Gastroesophageal sphincter (tissue), 2 donors: ENCODE data around the gene MPDU1.

Experiments used
- EP300 ChIP-seq: sonication (generic); formaldehyde crosslinking; IDR thresholded peaks from one replicate; pipeline ENCODE4 v1.6.1; 2017; ENCODE audit warnings: antibody characterized with exemption, mild to moderate bottlenecking
- POLR2A ChIP-seq, 2 donors: fragments of 450-650 bp; IDR thresholded peaks; one replicate each; pipeline ENCODE4 v1.6.1; 2017; ENCODE audit warnings: antibody characterized with exemption in 2 of 2, mild to moderate bottlenecking in 2 of 2, moderate library complexity in 1 of 2

DNA sequence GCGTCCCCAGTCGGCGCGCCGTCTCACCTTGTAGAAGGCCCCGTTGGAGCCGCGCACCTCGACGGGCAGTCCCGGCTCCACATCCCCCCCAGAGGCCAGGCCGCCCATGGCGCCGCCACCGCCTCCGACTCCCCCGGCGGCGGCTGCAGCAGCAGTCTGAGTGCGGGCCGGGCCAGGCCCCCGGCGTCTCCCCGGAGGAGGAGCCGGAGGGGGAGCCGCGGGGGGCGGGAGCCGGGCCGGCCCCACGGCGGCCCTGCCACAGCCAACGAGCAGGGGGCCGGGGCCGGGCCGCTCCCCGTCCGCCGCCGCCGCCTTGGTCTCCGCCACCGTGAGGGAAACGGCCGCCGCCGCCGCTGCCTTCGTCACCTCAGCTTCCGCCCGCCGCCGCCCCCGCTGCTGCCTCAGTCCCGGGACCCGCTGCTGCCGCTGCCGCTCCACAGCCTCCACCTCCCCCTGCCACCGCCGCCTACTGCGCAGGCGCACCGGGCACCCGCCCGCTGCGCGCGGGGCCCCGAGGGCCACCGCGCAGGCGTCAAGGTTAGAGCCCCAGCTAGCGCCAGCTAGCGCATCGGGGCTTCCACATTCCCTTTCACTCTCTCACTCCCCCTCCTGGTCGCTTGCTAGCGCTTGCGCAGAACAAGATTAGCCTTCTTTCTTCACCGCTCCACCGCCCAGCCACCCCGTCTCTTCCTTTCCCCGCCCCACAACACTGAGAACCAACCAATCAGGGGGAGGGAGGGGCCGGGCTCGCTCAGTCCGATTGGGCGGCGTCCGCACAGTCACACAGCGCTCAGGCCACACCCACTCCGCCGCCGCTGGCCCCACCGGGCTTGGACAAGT, 31.0 kb downstream of the MPDU1 start, which contains the start of gene FXR2:
- TF ChIP-seq EP300, result no peak
- peak; percentile 85 to 86 for TF ChIP-seq POLR2A (IDR thresholded peaks at IDR 0.05)
